ENCODE results near the gene ARID1B. TPM values are rescaled to one million over a fixed set of nuclear protein-coding genes. Genes with fewer than 3 reads are reported as not detected.

Gene ARID1B
- total RNA-seq, 1 donor from 2014 or later = 62.1 TPM

DNA sequence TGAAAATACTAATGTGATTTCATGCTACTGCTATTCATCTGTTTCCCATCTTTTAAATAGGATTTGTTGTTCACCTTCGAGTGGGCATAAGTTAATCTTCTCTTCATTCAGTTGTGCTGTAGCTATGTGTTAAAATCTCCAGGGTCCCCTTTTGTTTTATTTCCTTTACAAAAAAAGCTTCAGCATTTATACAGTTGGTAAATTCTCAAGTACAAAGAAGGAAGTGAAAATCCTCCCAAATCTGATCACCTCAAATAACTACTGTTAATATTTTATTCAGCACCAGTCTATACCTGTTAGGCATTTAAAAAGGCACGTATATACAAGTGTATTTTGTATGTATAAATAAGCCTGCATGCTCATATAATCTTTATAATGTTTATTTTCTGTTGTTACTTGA lies 294.9 kb downstream of the ARID1B start:
- Histone ChIP-seq H3K4me3 (no peak overlapping the region), H2AFZ (replicated peaks) (no peak overlapping the region), H3K4me1 (peaks cover 44% of the 10 kb centered on the region), H3K4me2 (peak overlapping the region; percentile 45), H3K79me2 (ENCODE audit: low read depth) (peaks cover 96% of the 10 kb centered on the region), H3K27ac (no peak overlapping the region), H3K9ac (no peak overlapping the region), H3F3A (ENCODE audit: low read depth) (peaks cover 9% of the 10 kb centered on the region), H3K9me3 (ENCODE audit: low read depth) (no peaks in the 10 kb centered on the region), H3K36me3 (no peaks in the 10 kb centered on the region), H4K20me1 (ENCODE audit: low read depth) (peaks cover 43% of the 10 kb centered on the region), H3K27me3 (no peaks in the 10 kb centered on the region)
- TF ChIP-seq EZH2 (IDR thresholded peaks at IDR 0.05) (no peak), EZH2phosphoT487 (IDR thresholded peaks at IDR 0.05) (no peak)
- TF ChIP-seq, protein P1, sequence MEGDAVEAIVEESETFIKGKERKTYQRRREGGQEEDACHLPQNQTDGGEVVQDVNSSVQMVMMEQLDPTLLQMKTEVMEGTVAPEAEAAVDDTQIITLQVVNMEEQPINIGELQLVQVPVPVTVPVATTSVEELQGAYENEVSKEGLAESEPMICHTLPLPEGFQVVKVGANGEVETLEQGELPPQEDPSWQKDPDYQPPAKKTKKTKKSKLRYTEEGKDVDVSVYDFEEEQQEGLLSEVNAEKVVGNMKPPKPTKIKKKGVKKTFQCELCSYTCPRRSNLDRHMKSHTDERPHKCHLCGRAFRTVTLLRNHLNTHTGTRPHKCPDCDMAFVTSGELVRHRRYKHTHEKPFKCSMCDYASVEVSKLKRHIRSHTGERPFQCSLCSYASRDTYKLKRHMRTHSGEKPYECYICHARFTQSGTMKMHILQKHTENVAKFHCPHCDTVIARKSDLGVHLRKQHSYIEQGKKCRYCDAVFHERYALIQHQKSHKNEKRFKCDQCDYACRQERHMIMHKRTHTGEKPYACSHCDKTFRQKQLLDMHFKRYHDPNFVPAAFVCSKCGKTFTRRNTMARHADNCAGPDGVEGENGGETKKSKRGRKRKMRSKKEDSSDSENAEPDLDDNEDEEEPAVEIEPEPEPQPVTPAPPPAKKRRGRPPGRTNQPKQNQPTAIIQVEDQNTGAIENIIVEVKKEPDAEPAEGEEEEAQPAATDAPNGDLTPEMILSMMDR (IDR thresholded peaks at IDR 0.05) = no peak
- Mint-ChIP-seq H3K27me3 (ENCODE audit: insufficient read depth, low read depth) (no peaks in the 10 kb centered on the region), H3K9me3 (no peaks in the 10 kb centered on the region), H3K4me3 (no peak overlapping the region), H3K27ac (peak overlapping the region; percentile 1), H3K4me1 (peaks cover 47% of the 10 kb centered on the region), H3K36me3 (peaks cover 10% of the 10 kb centered on the region)
- DNase-seq (ENCODE audit: low spot score) = no peak

DNA sequence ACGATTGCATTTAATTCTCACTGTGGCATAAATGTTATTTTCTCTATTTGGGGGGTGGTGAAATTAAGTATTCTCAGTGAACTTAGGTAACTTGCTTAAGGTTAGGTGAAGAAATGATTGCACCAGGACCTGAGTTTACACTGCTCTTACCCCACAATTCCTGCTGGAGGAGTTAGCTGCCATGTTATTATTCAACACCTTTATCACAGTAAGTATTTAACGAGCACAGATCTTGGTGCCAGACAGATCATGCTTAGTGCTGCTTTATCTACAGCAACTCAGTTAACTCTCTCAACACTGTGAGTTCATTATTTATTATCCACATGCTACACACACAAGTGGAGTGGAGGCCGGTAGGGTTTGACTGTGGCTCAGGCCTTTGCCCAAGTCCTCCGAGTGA lies 296.4 kb downstream of the ARID1B start:
- Histone ChIP-seq H3K27ac (no peak overlapping the region), H3K9ac (no peak overlapping the region), H3K79me2 (ENCODE audit: low read depth) (peaks cover 94% of the 10 kb centered on the region), H3K4me1 (peaks cover 41% of the 10 kb centered on the region), H2AFZ (replicated peaks) (no peak overlapping the region), H3K9me3 (ENCODE audit: low read depth) (no peaks in the 10 kb centered on the region), H3K4me3 (no peak overlapping the region), H3K27me3 (no peaks in the 10 kb centered on the region), H3K4me2 (no peak overlapping the region), H4K20me1 (ENCODE audit: low read depth) (peaks cover 39% of the 10 kb centered on the region), H3K36me3 (no peaks in the 10 kb centered on the region), H3F3A (ENCODE audit: low read depth) (peaks cover 9% of the 10 kb centered on the region)
- TF ChIP-seq EZH2 (IDR thresholded peaks at IDR 0.05) = no peak
- TF ChIP-seq EZH2phosphoT487 (IDR thresholded peaks at IDR 0.05) = no peak
- TF ChIP-seq, protein P1 (IDR thresholded peaks at IDR 0.05) = no peak
- Mint-ChIP-seq H3K4me1 (peaks cover 43% of the 10 kb centered on the region), H3K27ac (no peak overlapping the region), H3K27me3 (ENCODE audit: insufficient read depth, low read depth) (no peaks in the 10 kb centered on the region), H3K4me3 (no peak overlapping the region), H3K36me3 (peaks cover 10% of the 10 kb centered on the region), H3K9me3 (no peaks in the 10 kb centered on the region)
- no peak for DNase-seq (ENCODE audit: low spot score)

DNA sequence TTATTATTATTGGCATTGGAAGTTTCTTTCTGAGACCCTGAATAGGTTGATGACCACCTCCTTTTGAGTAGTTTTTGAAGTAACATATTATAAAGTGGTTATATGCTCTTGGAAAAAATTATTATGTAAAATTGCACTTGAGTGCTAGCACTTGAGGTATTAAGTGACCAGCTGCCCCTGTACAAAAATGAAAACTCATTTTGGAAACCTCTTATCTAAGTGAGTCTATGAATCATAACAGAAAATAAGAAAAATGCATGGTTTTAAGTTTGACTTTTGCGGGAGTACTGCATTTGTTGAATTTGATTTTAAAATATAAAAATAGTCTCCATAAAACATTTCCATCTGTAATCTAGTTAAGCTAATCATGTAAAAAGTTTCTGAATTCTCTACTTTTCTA lies 297.8 kb downstream of the ARID1B start:
- Mint-ChIP-seq H3K36me3 (peaks cover 10% of the 10 kb centered on the region), H3K27me3 (ENCODE audit: insufficient read depth, low read depth) (no peaks in the 10 kb centered on the region), H3K27ac (no peak overlapping the region), H3K4me1 (peaks cover 41% of the 10 kb centered on the region), H3K9me3 (no peaks in the 10 kb centered on the region), H3K4me3 (no peak overlapping the region)
- no peak for DNase-seq (ENCODE audit: low spot score)
- H3K4me3 ChIP-seq = no peak overlapping the region
- no peaks in the 10 kb centered on the region for H3K36me3 ChIP-seq
- H3F3A ChIP-seq (ENCODE audit: low read depth) = peaks cover 9% of the 10 kb centered on the region
- H3K9me3 ChIP-seq (ENCODE audit: low read depth) = no peaks in the 10 kb centered on the region
- no peak overlapping the region for H2AFZ ChIP-seq (replicated peaks)
- H3K4me2 ChIP-seq = no peak overlapping the region
- no peaks in the 10 kb centered on the region for H3K27me3 ChIP-seq
- peaks cover 93% of the 10 kb centered on the region for H3K79me2 ChIP-seq (ENCODE audit: low read depth)
- TF ChIP-seq, protein P1 (IDR thresholded peaks at IDR 0.05) = no peak
- no peak for TF ChIP-seq EZH2 (IDR thresholded peaks at IDR 0.05)
- no peak for TF ChIP-seq EZH2phosphoT487 (IDR thresholded peaks at IDR 0.05)
- H4K20me1 ChIP-seq (ENCODE audit: low read depth) = peaks cover 33% of the 10 kb centered on the region
- peaks cover 28% of the 10 kb centered on the region for H3K4me1 ChIP-seq
- no peak overlapping the region for H3K9ac ChIP-seq
- H3K27ac ChIP-seq = no peak overlapping the region

All from neural progenitor cell (in vitro differentiated cells).